Measurements from ENCODE around the gene ASB17. TPM values are rescaled to one million over a fixed set of nuclear protein-coding genes. Genes with fewer than 3 reads are reported as not detected.
"Not testable (repeated sequence)": the region's sequence is repeated elsewhere in the genome, so short reads cannot be mapped to it uniquely, and the experiment has no call there.

The ASB17 gene
- total RNA-seq, 4 donors from 2014 or later, result not detected

GRCh38 chr1:75950176-75950575 lies 18.0 kb upstream of the ASB17 start:
- Histone ChIP-seq H3K27ac (no peak overlapping the region), H3K4me3 (no peak overlapping the region), H3K4me1 (no peaks in the 10 kb centered on the region), H3K27me3 (no peaks in the 10 kb centered on the region), H3K9me3 (peaks cover 0 to 2% (median 0%) of the 10 kb centered on the region in 3 donors), H3K36me3 (no peaks in the 10 kb centered on the region)
- 86 to 96% methylated on average over 3 of the region's 3 CpGs for WGBS, 2 donors (ENCODE audit: low coverage in 1 of 2)
- TF ChIP-seq, protein P1, sequence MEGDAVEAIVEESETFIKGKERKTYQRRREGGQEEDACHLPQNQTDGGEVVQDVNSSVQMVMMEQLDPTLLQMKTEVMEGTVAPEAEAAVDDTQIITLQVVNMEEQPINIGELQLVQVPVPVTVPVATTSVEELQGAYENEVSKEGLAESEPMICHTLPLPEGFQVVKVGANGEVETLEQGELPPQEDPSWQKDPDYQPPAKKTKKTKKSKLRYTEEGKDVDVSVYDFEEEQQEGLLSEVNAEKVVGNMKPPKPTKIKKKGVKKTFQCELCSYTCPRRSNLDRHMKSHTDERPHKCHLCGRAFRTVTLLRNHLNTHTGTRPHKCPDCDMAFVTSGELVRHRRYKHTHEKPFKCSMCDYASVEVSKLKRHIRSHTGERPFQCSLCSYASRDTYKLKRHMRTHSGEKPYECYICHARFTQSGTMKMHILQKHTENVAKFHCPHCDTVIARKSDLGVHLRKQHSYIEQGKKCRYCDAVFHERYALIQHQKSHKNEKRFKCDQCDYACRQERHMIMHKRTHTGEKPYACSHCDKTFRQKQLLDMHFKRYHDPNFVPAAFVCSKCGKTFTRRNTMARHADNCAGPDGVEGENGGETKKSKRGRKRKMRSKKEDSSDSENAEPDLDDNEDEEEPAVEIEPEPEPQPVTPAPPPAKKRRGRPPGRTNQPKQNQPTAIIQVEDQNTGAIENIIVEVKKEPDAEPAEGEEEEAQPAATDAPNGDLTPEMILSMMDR (IDR thresholded peaks at IDR 0.05), result no peak
- TF ChIP-seq POLR2A (IDR thresholded peaks at IDR 0.05) (no peak), EP300 (IDR thresholded peaks at IDR 0.05) (no peak)
- ATAC-seq, result no peak

DNA sequence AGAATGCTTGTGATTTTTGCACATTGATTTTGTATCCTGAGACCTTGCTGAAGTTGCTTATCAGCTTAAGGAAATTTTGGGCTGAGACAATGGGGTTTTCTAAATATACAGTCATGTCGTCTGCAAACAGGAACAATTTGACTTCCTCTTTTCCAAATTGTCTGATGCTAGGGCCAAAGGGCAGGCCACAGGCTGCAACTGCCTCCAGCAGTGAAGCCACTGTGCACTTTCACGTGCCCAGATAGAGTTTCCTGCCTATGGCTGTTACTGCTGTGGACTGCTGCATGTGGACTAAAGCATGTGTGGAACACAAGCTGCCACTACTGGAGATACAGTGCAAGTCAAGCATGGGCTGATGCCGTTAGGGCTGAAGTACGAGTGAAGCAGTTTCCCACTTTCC lies 10.8 kb upstream of the ASB17 start:
- ATAC-seq, H3K36me3 ChIP-seq, H3K9me3 ChIP-seq, H3K4me3 ChIP-seq, H3K27me3 ChIP-seq, H3K4me1 ChIP-seq, H3K27ac ChIP-seq: not testable (repeated sequence)
- WGBS, 2 donors (ENCODE audit: low coverage in 1 of 2), result 27 to 64% methylated on average over 2 to 3 of the region's 4 CpGs

GRCh38 chr1:75937034-75937433 lies 4.8 kb upstream of the ASB17 start:
- 14 to 36% methylated on average over 1 of the region's 1 CpG for WGBS, 2 donors (ENCODE audit: low coverage in 1 of 2)

DNA sequence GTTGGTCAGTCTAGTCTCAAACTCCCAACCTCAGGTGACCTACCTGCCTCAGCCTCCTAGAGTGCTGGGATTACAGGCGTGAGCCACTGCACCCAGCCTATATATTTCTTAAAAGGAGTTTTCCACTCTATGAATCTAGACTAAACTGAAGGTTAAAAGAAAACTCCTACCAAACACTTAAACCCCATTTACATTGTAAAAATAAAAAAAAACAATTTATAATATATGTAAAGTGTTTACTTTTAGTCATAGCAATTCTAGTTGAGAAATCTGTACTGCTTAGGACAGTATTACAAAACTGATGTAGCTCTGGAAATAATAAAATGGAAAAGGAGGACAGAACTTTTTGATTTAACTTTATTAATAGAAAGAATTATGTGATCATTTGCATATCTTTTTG lies 9.5 kb downstream of the ASB17 start:
- Histone ChIP-seq H3K4me1 (no peaks in the 10 kb centered on the region), H3K27ac (no peak overlapping the region), H3K9me3 (no peaks in the 10 kb centered on the region), H3K27me3 (no peaks in the 10 kb centered on the region), H3K36me3 (no peaks in the 10 kb centered on the region), H3K4me3 (no peak overlapping the region)
- WGBS, 2 donors (ENCODE audit: low coverage in 1 of 2), result 90% methylated on average over 1 of the region's 1 CpG; no CpG with 5 or more reads in 1 of the 2 donors
- TF ChIP-seq, protein P1 (IDR thresholded peaks at IDR 0.05), result no peak
- TF ChIP-seq POLR2AphosphoS5 (IDR thresholded peaks at IDR 0.05) (no peak), EP300 (IDR thresholded peaks at IDR 0.05) (no peak), POLR2A (IDR thresholded peaks at IDR 0.05) (no peak)
- ATAC-seq, result no peak

More at GRCh38 chr1:75937034-75937433, 4.8 kb upstream of the ASB17 start:
- Histone ChIP-seq H3K9me3 (no peaks in the 10 kb centered on the region), H3K4me3 (no peak overlapping the region), H3K27ac (no peak overlapping the region), H3K27me3 (no peaks in the 10 kb centered on the region), H3K4me1 (no peaks in the 10 kb centered on the region), H3K36me3 (no peaks in the 10 kb centered on the region)
- no peak for TF ChIP-seq EP300 (IDR thresholded peaks at IDR 0.05)
- no peak for TF ChIP-seq POLR2A (IDR thresholded peaks at IDR 0.05)
- no peak for TF ChIP-seq POLR2AphosphoS5 (IDR thresholded peaks at IDR 0.05)
- TF ChIP-seq, protein P1 (IDR thresholded peaks at IDR 0.05), result no peak
- no peak for ATAC-seq

GRCh38 chr1:75916834-75917233 lies 15.4 kb downstream of the ASB17 start:
- Histone ChIP-seq H3K27me3 (no peaks in the 10 kb centered on the region), H3K4me1 (no peaks in the 10 kb centered on the region), H3K9me3 (no peaks in the 10 kb centered on the region), H3K4me3 (no peak overlapping the region), H3K27ac (no peak overlapping the region), H3K36me3 (no peaks in the 10 kb centered on the region)
- TF ChIP-seq POLR2A (IDR thresholded peaks at IDR 0.05) (no peak), POLR2AphosphoS5 (IDR thresholded peaks at IDR 0.05) (no peak), EP300 (IDR thresholded peaks at IDR 0.05) (no peak)
- TF ChIP-seq, protein P1 (IDR thresholded peaks at IDR 0.05), result no peak
- ATAC-seq, result no peak
- 77 to 85% methylated on average over 1 to 2 of the region's 2 CpGs for WGBS, 2 donors (ENCODE audit: low coverage in 1 of 2)
